ENCODE data around the gene PHF2.

PHF2 gene

DNA sequence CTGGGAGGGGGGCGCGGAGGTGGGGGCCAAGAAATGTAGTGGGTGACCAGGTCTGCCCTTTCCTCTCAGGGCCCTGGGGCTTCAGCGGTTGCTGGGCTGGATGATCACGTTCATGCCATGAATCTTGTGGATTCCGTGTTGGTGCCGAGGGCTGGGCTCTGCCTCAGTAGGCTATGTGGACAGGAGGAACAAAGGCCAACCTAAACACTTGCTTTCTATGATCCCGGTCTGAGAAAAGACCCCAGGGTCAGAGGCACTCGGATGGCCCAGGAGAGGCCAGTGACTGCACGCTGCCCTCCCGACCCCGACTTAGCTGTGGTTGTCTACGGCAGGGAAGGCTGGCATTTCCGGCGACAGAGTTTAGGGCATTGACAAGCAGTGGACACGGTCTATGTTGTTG, 26.6 kb downstream of the PHF2 start:
- DNase-seq = no peak

DNA sequence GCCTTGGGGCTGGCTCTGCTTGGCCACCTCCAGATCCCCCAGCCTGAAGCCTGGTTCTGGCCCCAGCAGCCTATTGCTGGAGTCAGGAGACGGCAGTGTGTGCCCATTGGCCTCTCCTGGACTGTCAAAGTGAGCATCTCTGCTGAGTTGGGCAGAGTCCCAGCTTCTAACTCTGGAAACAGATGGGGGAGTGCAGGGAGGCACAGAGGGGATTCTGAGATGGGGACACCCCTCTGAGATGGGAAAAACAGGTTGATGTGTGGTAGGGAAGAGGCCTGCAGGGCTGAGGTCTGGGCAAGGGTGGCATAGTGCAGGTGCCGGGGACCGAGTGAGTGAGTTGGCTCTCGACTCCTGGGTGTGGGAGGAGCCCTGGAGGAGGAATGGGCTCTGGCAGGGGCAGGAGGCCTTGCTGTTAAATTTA, 27.5 kb downstream of the PHF2 start:
- no peak for DNase-seq

GRCh38 chr9:93606187-93606586, 29.8 kb downstream of the PHF2 start:
- DNase-seq = no peak

DNA sequence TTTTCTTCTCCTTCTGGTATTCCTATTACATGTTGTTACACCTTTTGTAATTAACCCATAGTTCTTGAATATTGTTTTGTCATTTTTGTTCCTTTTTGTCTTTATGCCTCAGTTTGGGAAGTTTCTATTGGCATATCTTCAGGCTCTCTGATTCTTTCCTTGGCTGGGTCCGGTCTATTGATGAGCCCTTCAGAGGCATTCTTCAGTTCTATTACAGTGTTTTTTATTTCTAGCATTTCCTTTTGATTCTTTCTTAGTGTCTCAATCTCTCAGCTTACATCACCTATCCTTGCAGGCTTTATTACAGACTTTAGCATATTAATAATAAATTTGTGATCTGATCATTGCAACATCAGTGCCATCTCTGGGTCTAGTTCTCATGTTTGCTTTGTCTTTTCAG, 33.8 kb downstream of the PHF2 start:
- DNase-seq = no peak

DNA sequence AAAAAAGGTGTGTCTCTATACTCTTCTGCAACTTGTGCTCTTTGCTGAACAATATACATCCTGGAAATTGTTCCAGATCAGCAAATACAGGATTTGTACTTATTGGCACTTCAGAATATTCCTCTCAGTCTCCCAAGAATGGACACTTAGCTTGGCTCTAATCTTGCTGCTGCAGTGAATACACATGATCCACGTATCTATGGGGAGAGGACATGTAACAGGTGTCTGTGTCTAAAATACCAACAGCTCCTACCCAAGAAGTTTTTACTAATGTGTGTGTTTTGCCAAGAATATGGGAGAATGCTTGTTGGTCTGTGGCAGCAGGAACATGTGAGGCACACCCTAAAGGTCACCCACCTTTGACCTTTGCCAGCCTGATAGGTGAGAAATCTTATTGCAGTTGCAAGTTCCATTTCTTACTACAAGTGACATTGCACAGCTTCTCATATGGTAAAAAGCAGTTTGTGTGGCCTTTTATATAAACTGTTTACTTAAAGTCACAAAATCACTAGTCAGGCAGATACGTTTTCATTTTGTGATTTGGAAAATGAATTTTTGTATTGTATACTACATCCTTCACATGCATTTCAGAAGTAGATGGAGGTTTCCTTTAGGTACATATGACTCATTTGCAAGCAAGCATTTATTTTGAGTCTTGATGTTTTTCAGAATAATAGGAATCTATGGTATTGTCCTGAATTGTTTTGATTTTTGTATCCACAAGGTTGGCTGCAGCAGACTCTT, 35.8 kb downstream of the PHF2 start:
- DNase-seq = no peak

GRCh38 chr9:93612796-93613154, 36.4 kb downstream of the PHF2 start:
- no peak for DNase-seq

DNA sequence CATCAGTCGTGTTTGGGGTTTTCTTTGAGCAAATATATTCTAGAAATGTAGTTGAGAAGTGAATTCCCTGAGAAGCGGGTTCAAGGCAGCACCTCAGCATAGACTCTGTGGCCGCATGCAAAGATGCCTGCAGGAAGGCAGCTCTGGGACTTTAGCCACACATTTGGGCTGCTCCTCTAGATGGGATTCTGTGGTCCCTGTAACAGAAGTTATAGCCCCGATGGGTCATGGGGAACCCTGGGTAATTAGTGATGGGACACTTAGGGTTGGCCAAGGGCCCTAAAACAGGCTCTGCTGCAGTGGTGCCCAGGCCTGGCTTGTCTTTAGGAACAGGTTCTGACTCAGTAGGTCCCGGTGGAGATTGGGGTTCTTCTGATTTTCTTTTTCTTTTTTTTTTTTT, 36.8 kb downstream of the PHF2 start:
- DNase-seq = no peak

GRCh38 chr9:93613791-93614190, 37.4 kb downstream of the PHF2 start:
- no peak for DNase-seq

GRCh38 chr9:93614830-93615468, 38.6 kb downstream of the PHF2 start:
- DNase-seq = no peak

DNA sequence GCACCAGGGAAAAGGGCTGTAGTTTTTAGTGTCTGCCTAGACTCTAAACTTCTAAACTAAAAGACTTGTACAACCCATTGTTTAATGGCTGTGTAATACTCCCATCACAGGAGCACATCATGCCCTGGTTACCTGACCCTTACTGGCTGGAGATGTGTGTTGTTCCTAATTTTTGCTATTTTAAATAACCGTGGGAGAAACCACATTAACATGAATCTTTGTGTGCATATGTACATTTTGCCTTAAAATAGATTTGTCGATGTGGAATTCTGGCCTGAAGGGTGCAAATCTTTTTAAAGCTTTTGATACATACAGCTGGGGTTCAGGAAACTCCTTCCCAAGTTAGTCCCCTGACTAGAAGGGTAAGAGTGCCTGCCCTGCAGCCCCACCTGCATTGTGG, 39.7 kb downstream of the PHF2 start:
- DNase-seq = no peak

GRCh38 chr9:93617273-93617672, 40.9 kb downstream of the PHF2 start:
- no peak for DNase-seq

DNA sequence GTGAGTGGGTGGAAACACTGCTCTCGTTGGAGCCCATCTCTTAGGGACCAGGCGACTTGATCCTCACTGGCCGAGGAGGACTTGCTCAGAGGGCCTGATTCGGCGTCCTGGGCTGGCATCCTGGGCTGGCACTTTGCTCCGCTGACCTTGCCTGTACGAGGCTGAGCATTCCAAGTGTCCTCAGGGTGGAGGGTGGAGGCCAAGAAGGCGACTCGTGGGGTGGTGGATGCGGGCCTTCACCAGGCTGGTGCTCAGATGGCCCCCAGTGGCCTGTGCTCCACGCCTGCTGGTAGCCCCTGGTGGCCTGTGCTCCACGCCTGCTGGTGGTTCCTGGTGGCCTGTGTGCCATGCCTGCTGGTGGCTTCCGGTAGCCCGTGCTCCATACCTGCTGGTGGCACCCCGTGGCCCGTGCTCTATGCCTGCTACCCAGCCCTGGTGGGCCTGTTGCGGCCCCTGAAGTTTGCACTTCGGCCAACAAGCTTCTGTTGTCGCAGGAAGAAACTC, 42.9 kb downstream of the PHF2 start:
- no peak for DNase-seq

GRCh38 chr9:93620041-93620506, 43.7 kb downstream of the PHF2 start:
- no peak for DNase-seq

DNA sequence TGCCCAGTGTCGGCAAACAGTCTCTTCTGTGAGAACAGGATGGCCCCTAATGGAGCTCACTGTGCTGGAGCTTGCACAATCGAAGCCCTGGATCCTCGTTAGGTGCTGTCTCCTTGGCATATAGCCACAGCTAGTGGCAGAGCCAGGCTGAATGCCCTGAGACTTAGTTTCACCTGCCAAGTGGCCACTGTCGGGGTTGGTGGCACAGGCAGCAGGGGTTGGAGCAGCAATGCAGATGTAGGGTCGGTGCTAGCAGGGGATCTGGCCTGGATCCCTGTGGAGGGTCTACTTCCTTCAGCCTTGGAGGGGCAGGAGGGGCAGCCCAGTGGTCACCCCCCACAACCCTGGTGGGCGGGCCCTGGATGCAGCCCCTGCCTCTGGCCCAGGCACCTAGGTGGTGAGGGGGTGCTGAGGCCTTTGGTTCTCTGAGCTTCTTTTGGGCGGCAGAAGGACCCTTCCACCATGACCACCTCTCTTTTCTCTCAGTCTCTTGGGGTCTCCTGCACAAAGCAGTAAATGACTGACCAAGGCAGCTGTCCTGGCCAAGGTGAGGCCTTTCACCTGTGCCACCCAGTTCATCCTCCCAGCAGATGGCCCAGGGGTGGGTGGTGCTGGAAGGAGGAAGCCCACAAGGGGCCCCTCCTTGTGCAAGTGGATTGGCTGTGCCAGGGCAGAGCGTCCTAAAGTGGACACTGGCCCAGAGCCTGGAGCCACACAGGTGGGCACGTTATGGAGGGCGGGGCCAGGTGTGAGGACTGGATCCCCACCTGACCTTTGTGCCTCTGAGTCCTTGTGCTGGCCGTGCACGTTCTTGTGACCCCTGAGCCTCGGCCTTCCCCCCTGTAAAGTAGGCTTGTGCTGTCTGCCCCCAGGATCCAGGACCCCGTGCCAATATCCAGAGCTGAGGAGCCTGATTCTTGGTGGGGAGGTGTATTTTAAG, 44.8 kb downstream of the PHF2 start:
- DNase-seq = no peak

GRCh38 chr9:93621922-93622321, 45.5 kb downstream of the PHF2 start:
- DNase-seq = no peak

GRCh38 chr9:93622691-93623090, 46.3 kb downstream of the PHF2 start:
- no peak for DNase-seq

DNA sequence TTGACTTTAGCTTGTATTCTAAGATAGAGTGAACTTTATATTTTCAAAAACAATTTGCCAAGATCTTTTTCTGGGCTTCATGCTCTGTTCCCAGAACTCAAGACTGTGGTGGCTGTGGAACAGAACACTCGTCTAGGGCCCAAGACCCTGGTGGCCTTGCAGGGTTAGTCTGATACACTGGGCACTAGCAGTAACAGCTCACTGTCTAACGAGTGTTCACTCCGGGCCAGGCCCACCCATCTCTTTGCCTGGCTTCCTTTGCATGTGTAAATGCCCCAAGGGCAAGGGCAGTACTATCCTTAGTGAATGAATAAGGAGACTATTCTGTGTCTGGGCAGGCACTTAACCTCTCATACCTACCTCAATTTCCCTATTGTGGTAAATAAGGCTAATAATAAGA, 47.4 kb downstream of the PHF2 start:
- DNase-seq = no peak

- DNase-seq = no peak
Observed at GRCh38 chr9:93624431-93624834, 48.0 kb downstream of the PHF2 start.

DNA sequence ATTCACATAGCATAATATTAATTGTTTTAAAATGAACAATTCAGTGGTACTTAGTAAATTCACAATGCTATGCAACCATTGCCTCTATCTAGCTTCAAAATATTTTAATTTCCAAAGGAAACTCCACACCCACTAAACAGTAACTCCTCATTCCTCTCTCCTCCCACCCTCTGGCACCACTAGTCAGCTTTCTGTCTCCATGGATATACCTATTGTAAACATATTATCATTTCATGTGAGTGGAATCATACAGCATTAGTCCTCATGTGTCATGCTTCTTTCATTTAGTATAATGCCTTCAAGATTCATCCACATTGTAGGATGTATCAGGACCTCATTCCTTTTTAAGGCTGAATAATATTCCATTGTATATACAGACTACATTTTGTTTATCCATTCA, 48.6 kb downstream of the PHF2 start:
- no peak for DNase-seq

DNA sequence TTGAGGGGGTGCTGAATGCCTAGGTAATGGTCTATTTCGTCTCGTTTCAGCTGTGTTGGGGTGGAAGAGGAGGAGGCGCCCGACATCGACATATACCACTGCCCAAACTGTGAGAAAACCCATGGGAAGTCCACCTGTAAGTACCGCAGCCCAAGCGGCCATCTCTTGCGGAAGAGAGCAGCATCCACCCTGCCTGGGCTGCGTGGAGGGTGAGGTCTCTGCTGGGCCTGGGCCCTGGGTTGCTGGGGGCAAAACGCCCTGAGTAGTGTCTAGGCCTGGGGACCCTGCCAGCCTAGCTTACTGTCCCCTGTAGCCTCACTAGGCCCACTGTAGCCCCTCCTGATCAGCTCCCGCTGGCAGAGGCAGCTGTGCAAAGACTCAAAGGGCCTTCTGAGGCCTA, 53.5 kb downstream of the PHF2 start:
- no peak for DNase-seq

DNA sequence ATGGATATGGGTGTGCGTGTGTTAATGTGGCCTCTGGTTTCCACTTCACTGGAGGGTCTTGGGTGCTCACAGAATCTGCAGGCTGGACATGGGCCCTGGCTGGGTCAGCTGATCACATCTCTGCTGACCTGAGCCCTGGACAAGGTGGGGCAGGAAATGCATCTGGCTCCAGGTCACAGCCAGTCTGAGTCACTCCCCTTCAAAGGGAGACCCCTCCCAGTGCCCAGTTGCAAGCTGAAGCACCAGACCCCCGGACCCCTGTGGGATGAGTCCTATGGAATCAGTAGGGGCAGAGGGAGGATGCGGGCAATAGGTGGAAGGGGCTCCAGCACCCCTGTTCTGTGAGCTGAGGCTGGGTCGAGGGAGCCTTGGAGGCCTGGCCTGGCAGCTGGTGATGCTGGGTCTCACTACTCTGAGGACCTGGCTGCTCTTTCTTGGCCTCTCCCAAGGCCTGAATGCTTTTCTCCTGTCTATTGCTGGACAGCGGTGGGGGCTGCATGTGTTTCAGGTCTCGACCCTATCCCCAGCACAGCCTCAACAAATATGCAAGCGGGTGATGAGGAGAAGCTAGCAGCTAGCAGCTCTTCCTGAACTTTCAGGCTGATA, 54.5 kb downstream of the PHF2 start:
- no peak for DNase-seq

- DNase-seq = no peak
Observed at GRCh38 chr9:93633492-93634221, 57.3 kb downstream of the PHF2 start.

All from DMS 273 treated with DMSO at 0.1 percent for 48 hours (cell line).